ENCODE results near the gene CTTN. TPM values are rescaled to one million over a fixed set of nuclear protein-coding genes. Genes with fewer than 3 reads are reported as not detected.

Gene CTTN
- total RNA-seq (ENCODE audit: low replicate concordance): 211 and 264 TPM in 2 replicates
- long read RNA-seq, transcript CTTN-202 (17 exons, 3,272 nt): minor isoform, 39 of 169 reads
- long read RNA-seq, transcript CTTN-201 (18 exons, 3,272 nt): major isoform, 75 of 169 reads
- long read RNA-seq, partial matches to known transcripts: 26 of 169 reads
- long read RNA-seq, other reads (novel, unspliced or antisense): 28 of 169 reads

GRCh38 chr11:70397983-70398833 is at the start of gene CTTN:
CTTN (plus strand) TSS chr11:70398529; CDS start chr11:70407298, 8,769 bp downstream.
- H3K36me3 Mint-ChIP-seq: peaks cover 18% of the 10 kb centered on the region
- peak within 1 kb of the TSS; percentile 97 for H3K4me3 Mint-ChIP-seq
- TF ChIP-seq CTCF (conservative IDR thresholded peaks at IDR 0.05): no peak
- H3K27ac Mint-ChIP-seq: peak within 1 kb of the TSS; percentile 93
- no peaks in the 10 kb centered on the region for H3K9me3 Mint-ChIP-seq
- H3K4me1 Mint-ChIP-seq (ENCODE audit: unreplicated experiment): peaks cover 21% of the 10 kb centered on the region
- H3K27me3 Mint-ChIP-seq: no peaks in the 10 kb centered on the region
- peak; percentile 90 for DNase-seq (ENCODE audit: extremely low spot score, unreplicated experiment)

GRCh38 chr11:70348608-70349007 is 49.7 kb upstream of the CTTN start:
- no peak overlapping the region for H3K27ac Mint-ChIP-seq
- DNase-seq (ENCODE audit: extremely low spot score, unreplicated experiment): no peak
- no peaks in the 10 kb centered on the region for H3K4me1 Mint-ChIP-seq (ENCODE audit: unreplicated experiment)
- no peaks in the 10 kb centered on the region for H3K9me3 Mint-ChIP-seq
- no peaks in the 10 kb centered on the region for H3K27me3 Mint-ChIP-seq
- no peak for TF ChIP-seq CTCF (conservative IDR thresholded peaks at IDR 0.05)
- no peak overlapping the region for H3K4me3 Mint-ChIP-seq
- peaks cover 8% of the 10 kb centered on the region for H3K36me3 Mint-ChIP-seq

- no peak overlapping the region for H3K4me3 Mint-ChIP-seq
- DNase-seq (ENCODE audit: extremely low spot score, unreplicated experiment): no peak
- no peak for TF ChIP-seq CTCF (conservative IDR thresholded peaks at IDR 0.05)
- no peaks in the 10 kb centered on the region for H3K4me1 Mint-ChIP-seq (ENCODE audit: unreplicated experiment)
- H3K9me3 Mint-ChIP-seq: no peaks in the 10 kb centered on the region
- H3K36me3 Mint-ChIP-seq: peaks cover 21% of the 10 kb centered on the region
- no peaks in the 10 kb centered on the region for H3K27me3 Mint-ChIP-seq
- H3K27ac Mint-ChIP-seq: no peak overlapping the region
These were observed 46.7 kb upstream of the CTTN start for GRCh38 chr11:70351646-70352045.

DNA sequence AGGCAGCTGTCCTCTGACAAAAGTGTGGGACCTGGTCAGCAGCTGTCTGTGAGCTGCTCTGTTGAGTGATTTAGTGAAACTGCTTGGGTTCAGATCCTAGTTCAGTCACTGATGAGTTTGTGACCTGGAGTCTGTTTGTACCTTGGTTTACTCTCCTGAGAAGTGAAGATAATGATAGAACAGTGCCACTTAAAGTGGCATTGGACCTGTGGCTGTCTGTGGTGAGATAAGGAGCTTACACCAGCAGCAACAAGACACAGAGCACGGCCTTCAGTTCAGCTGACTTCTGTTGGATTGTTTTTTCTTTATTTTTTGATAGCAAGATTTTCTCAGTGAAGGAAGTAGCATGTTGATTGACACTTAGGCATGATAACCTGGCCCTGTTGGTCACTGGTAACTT is 46.2 kb upstream of the CTTN start:
- no peak for DNase-seq (ENCODE audit: extremely low spot score, unreplicated experiment)
- Mint-ChIP-seq H3K27ac (no peak overlapping the region), H3K4me3 (no peak overlapping the region), H3K4me1 (ENCODE audit: unreplicated experiment) (no peaks in the 10 kb centered on the region), H3K36me3 (peaks cover 24% of the 10 kb centered on the region), H3K9me3 (no peaks in the 10 kb centered on the region), H3K27me3 (no peaks in the 10 kb centered on the region)
- no peak for TF ChIP-seq CTCF (conservative IDR thresholded peaks at IDR 0.05)

DNA sequence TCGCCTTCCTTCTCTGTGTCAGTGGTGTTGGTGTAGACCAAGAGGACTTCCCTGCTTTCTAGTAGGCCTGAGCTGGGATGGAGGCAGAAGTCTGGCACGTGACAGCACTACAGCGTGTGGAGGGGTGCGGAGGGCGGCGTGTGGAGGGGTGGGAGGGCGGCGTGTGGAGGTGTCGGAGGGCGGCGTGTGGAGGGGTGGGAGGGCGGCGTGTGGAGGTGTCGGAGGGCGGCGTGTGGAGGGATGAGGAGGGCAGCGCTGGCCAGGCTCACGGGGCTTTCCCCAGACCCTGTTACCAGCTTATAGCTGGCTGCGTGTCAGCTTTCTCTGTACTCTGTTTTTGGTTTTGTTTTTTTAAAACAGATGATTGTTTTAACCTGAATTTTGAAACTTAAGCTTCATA is 45.7 kb upstream of the CTTN start:
- H3K9me3 Mint-ChIP-seq: no peaks in the 10 kb centered on the region
- no peak overlapping the region for H3K27ac Mint-ChIP-seq
- no peak for TF ChIP-seq CTCF (conservative IDR thresholded peaks at IDR 0.05)
- no peak overlapping the region for H3K4me3 Mint-ChIP-seq
- no peaks in the 10 kb centered on the region for H3K27me3 Mint-ChIP-seq
- no peak for DNase-seq (ENCODE audit: extremely low spot score, unreplicated experiment)
- peaks cover 24% of the 10 kb centered on the region for H3K36me3 Mint-ChIP-seq
- H3K4me1 Mint-ChIP-seq (ENCODE audit: unreplicated experiment): no peaks in the 10 kb centered on the region

Data from type B pancreatic cell (in vitro differentiated cells).